GM19452 (cell line): ENCODE measurements around the gene SMIM5.

Experiments
- ATAC-seq: cut with Tn5 transposase; IDR thresholded peaks from one replicate; pipeline ENCODE4 v1.9.1; 2021; ENCODE audit not compliant: unreplicated experiment

Gene SMIM5

DNA sequence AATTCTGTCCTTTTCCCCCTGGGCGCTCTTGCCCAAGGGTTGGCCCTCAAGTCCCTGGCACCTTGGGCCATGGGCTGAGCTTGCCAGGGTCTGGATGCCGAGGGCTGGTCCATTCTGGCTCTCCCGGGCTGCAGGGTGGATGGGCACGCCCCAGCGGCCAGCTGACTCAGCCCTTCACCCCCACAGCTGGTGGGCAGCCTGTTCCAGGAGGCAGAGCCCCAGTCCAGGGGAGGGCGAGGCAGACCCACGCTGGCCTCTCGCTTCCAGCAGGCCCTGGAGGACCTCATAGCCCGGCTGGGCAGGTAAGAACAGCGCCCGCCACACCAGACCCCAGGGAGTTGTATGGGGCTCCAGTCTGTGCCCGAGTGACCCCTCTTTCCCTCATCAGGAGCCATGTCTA lies 30.6 kb upstream of the SMIM5 start:
- ATAC-seq, result no peak

DNA sequence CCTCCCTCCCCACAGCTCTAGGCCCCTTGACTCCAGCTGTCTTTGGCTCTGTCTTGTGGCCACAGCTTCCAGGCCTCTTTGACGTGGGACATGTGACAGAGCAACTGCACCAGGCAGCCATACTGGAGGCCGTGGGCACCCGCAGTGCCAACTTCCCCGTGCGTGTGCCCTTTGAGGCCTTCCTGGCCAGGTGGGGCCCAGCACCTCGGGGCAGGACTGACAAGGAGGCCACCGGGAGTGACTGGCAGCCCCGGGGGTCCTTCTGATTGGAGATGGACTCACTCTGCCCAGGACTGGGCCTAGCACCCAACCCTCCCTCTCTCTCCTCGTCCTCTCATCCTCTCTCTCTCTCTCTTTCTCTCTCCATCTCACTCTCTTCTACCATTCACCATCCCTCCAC lies 30.1 kb upstream of the SMIM5 start:
- no peak for ATAC-seq

DNA sequence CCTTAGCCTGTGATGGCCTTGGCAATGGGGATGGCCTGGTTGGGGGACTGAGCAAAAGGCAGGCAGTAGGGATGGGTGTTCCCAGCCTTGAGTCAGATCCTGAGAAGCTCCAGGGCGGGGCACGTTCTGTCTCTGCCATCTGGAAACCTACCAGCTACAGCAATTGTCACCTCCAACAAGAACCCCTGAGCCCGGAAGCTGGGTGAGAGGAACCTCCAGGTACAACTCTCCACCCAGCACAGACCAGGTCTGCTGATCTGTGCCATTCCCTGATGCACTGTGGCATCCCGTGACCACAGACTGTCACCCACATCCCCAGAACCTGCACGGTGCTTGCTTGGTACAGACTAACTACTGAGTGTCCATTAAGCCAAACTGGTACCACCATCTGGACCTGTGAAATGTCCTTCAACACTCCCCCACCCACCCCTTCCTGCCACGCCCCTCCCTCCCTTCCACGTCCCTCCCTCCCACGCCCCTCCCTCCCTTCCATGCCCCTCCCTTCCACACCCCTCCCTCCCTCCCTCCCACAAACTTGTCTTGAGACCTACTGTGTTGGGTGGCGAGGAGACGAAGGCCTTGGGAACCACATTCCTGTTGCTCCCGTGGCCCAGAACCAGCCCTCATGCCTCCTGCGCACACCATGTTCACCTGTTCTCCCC lies 29.1 kb upstream of the SMIM5 start:
- ATAC-seq, result no peak

DNA sequence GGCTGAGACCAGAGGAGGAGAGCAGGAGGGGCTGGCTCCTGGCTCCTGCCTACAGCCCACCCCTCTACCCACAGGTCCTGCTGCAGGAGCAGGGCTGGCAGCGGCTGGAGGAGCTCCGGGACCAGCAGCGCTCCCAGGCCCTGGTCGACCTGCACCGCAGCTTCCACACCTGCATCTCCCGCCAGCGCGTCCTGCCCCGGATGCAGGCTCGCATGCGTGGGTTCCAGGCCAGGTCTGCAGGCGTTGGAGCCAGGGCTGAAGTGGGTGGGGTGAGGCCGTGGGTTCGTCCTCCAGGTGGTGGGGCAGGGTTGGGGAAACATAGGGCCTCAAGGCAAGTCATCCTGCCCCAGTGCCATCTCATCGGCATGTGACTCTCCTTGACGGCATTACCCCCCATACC lies 27.4 kb upstream of the SMIM5 start:
- no peak for ATAC-seq

DNA sequence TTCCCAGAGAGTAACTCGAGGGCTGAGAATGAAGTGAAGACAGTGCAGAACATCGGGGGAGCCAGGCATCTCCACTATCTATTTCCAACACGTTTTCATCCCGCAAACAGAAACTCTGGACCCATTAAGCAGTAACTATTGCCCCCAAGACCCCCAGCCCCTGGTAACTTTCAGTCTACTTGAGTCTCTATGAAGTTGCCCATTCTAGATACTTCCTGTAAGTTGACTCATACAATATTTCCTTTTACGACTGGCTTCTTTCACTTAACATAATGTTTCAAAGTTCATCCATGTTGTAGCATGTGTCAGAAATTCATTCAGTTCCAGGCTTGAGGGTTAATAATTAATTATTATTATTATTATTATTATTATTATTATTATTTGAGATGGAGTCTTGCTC lies 26.1 kb upstream of the SMIM5 start:
- ATAC-seq, result no peak

DNA sequence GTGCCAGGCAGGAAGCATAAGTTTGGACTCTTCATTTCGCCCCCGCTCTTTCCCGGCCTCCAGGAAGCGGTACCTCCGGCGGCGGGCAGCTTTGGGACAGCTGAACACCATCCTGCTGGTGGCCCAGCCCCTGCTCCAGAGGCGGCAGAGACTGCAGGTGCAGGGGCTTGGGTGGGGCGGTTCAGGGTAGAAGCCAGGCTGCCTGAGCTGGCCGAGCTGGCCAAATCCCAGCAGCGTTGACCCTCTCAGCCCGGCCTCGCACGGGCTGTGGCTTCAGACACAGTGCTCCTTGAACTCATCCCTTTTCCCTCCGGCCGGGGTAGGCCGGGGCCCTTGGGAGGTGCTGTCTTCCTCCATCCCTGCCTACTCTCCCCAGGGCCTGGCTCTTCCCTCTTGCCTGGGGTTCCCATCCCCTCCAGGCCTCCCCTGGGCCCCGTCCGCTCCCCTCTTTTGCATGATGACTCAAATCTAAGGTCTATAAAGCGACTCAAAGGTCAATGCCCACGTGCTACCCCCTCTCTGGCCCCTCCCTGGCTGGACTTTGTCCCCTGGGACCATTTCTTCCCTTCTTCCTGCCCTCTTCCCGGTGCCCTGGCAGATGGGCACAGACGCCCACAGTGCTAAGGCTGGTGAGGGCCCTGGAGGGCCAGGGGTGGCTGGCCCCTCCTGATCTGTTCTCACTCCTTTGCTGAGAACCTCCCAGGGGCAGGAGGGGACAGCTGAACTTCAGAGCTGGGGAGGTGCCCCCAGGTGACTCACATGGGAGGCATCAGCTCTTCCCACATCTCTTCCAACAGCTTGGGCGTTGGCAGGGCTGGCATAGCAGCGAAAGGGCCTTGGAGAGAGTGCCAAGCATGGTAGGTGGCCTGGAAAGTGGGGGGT lies 22.9 kb upstream of the SMIM5 start:
- no peak for ATAC-seq

DNA sequence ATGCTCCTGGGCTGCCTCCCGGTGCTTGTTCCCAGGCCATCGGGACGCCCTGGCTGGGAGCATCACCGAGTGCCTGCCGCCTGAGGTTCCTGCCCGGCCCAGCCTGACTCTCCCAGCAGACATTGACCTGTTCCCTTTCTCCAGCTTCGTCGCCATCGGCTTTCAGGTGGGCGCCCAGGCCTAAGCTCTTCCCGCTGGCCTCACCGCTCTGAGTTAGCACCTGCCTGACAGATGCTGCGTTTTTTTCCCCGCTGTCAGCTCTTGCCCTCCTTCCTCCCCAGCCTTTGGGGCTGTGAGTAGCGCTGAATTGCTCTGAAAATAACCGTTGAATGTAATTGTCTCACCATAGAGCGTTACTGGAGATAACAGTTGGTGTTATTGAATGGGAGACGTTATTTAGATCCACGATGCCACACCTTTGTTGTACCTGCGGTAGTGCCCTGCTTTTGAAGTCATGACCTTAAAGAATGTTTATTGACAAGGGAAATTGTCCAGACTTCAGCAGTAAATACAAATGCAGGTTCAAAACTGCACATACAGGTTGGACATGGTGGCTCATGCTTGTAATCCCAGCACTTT lies 21.3 kb upstream of the SMIM5 start:
- ATAC-seq, result no peak

DNA sequence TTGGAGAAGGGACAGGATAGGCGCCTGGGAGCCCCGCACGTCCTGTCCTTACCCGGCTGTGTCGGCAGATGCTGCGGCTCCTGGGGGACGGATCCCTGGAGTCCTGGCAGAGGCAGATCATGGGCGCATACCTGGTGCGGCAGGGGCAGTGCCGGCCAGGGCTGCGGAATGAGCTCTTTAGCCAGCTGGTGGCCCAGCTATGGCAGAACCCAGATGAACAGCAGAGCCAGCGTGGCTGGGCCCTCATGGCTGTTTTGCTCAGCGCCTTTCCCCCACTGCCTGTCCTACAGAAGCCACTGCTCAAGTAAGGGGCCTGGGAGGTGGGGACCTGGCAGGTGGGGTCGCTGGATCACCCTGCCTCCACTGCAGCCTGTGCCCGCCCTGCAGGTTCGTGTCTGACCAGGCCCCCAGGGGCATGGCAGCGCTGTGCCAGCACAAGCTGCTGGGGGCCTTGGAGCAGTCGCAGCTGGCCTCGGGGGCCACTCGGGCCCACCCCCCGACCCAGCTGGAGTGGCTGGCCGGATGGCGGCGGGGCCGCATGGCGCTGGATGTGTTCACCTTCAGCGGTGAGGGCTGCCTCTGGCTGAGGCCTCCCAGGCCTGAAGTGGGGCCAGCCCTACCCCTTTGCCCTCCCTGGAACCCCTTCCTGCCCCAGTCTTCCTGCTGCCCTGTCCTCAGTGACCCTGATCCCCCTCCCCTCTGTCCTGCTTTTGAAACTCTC lies 20.2 kb upstream of the SMIM5 start:
- ATAC-seq, result no peak

DNA sequence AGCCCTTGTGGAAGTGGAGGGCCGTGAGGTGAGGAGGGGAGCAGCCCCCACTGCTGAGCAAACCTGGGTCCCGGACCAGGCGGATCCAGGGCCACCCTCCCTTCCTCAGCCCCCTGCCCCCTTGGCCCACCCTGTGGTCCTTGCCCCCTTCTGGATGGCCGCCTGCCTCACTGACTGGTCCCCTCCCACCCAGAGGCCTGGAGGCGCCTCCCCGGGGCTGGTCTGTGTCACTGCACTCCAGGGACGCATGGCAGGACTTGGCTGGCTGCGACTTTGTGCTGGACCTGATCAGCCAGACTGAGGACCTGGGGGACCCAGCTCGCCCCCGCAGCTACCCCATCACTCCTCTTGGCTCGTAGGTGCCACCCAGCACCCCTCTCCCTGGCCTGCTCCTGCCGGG lies 19.2 kb upstream of the SMIM5 start:
- ATAC-seq, result no peak

DNA sequence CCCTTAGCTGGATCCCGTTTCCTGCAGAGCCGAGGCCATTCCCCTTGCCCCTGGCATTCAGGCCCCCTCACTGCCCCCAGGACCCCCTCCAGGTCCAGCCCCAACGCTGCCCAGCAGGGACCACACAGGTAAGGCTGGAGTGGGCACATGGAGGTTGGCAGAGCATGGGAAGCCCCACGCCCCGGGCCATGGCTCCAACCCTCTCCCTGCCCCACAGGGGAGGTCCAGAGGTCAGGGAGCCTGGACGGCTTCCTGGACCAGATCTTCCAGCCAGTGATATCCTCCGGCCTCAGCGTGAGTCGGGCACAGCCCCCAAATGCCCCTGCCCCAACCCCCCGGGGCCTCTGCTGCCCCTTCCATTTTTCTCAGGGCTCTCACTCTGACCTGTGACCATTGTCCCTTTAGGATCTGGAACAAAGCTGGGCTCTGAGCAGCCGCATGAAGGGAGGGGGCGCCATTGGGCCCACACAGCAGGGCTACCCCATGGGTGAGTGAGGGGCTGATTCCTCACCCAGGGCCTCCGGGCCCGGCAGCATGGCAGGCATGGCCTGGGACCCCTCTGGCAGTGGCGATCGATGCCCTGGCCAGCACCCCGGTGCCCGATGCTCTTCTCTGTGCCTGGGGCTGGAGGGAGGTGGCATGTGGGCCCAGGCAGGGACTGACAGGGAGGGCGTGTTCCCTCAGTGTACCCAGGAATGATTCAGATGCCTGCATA lies 18.5 kb upstream of the SMIM5 start:
- no peak for ATAC-seq

DNA sequence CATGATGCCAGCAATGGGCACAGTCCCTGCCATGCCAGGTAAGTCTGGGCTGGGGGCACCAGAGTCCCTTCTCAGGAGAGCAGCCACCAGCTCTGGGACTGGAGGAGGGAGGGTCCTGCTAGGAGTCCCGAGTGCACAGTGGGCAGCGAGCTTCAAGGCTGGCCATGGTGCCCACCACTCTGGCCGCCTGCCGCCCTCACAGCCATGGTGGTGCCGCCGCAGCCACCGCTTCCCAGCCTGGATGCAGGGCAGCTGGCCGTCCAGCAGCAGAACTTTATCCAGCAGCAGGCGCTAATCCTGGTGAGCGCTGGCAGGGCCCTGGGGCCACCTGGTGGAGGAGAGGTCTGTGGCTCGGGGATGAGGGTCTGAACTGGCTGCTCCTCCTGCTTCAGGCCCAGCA lies 17.9 kb upstream of the SMIM5 start:
- no peak for ATAC-seq

DNA sequence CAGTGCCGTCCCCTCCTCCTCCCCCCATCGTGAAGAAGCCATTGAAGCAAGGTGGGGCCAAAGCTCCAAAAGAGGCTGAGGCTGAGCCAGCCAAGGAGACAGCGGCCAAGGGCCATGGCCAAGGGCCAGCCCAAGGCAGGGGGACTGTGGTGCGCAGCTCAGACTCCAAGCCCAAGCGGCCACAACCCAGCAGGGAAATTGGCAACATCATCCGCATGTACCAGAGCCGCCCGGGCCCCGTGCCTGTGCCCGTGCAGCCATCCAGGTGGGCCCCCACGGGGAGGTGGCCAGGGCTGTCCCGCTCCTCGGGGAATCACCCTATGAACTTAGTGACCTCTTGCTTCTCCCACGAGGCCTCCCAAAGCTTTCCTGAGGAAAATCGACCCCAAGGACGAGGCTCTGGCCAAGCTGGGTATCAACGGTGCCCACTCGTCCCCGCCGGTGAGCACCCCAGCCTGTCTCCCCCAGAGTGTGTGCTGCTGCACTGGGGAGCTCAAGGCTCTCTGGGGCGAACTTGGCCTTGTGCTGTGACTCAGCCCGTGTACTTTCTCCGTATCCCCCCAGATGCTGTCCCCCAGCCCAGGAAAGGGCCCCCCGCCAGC lies 16.6 kb upstream of the SMIM5 start:
- ATAC-seq, result no peak

DNA sequence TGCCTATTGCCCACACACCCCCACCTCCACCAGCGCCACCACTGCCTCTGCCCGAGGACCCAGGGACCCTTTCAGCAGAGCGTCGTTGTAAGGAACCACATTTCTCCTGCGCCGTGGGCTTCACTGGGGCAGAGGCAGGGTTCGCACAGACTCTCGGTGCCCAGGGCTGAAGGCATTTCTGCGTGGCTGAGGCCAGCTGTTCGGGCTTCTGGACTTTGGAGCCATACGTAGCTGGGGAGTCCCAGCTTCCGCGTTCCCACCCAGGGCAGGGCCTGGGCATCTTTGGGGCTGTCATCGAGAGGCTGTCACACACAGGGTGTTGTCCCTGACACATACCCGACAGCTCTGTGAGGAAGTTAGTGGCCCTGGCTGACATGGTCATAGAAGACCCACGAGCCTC lies 16.0 kb upstream of the SMIM5 start:
- no peak for ATAC-seq

DNA sequence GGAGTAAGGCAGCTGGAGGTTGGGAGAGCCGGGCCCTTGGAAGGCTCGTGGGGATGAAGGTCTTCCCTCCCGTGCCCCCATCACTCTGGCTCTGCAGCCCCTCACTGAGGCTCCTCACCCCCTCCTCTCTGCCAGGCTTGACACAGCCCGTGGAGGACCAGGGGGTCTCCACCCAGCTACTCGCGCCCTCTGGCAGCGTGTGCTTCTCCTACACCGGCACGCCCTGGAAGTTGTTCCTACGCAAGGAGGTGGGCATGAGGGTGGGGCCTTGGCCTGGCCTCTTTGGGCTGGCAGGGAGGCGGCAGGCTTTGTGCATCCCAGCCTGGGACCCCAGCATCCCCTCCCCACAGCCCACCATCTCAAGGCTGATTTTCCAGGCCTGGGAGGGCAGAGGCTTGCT lies 15.6 kb upstream of the SMIM5 start:
- ATAC-seq, result no peak

DNA sequence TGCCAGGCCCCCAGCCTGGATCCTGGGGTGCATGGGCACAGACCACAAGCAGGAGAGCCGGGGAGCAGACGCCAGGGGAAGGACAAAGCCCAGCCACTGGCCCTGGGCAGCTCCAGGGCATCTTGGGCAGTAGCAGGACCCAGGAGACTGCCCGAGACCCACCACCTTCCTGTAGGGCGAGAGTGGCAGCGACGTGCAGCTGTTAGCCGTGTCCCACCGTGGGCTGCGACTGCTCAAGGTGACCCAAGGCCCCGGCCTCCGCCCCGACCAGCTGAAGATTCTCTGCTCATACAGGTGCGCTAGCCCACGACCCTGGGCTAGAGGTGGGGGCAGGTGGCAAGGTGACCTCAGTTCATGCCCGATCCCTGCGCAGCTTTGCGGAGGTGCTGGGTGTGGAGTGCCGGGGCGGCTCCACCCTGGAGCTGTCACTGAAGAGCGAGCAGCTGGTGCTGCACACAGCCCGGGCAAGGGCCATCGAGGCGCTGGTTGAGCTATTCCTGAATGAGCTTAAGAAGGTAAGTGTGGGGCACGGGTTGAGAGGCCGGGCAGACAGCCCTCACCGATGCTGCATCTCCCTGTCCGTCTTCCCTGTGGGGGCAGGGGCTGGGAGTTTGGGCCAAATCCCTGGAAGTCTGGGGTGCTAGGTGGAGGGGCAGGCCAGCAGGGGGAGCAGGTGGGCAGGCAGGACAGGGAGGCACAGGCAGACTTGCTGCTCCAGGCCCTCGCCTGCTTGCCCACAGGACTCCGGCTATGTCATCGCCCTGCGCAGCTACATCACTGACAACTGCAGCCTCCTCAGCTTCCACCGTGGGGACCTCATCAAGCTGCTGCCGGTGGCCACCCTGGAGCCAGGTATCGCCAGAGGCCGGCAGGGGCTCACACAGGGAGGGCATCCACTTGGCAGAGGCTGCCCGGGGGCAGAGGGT lies 13.5 kb upstream of the SMIM5 start:
- no peak for ATAC-seq

DNA sequence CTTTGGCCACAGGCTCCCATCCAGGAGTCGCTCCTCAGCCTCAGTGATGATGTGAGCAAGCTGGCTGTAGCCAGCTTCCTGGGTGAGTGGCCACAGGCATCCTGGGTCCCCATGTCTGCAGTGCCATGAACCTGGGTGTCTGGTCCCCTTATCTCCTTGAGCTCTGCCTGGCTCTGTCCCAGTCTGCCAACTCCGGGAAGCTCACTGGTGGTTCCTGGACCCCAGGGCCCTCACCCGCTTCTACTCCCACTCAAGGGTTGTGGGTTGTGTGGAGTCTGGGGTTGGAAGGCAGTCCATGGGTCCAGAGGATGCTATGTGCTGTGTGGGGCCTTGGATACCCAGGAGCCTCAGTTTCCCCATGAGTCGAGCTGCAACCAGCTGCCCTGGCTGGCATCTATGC lies 11.7 kb upstream of the SMIM5 start:
- ATAC-seq, result no peak

DNA sequence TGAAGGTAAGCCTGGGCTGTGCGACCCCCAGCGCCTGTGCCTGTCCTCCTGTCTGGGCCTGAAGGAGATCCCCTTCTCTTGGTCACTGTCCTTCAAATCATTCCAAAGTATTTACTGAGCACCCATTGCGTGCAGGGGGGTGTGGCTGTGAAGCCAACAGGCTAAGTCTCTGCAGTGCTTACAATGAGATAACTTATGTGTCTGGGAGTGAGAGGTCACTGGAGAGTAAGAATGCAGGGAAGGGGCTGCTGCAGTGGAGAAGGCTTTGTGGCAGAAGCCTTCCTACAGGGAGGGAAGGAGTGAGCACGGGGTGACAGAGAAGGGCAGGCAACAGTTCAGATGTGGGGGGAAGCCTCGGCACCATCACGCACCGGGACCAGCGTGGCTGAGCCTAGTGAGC lies 11.2 kb upstream of the SMIM5 start:
- no peak for ATAC-seq

DNA sequence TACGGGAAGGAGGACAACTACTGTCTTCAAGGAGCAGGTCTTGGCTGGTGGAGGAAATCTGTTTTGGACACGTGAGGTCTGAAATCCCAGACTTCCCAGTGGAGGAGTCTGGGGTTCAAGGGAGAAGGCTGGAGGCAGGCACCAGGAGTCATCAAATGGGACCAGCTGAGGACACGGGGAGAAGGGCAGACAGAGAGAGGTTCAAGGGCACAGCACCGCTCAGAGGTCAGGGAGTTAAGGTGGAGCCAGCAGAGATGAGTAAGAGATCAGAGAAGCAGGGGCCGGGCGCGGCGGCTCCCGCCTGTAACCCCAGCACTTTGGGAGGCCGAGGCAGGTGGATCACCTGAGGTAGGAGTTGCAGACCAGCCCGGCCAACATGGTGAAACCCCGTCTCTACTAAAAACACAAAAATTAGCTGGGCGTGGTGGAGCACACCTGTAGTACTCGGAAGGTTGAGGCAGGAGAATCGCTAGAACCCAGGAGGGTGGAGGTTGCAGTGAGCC lies 10.4 kb upstream of the SMIM5 start:
- ATAC-seq, result no peak

DNA sequence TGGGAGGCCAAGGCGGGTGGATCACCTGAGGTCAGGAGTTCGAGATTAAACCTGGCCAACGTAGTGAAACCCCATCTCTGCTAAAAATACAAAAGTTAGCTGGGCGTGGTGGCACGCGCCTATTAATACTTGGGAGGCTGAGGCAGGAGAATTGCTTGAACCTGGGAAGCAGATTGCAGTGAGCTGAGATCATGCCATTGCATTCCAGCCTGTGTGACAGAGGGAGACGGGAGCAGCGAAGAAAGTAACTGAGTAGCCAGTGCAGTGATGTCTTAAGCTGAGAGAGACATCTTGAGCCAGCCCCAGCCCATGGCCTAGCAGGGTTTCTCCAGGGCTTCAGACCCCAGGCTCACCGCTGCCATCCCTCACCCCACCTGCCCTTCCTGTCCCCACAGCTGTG lies 9.8 kb upstream of the SMIM5 start:
- no peak for ATAC-seq
